HG03460 (cell line): ENCODE data around the gene CFAP54.

Source experiments
- ATAC-seq: cut with Tn5 transposase; IDR thresholded peaks from one replicate; pipeline ENCODE4 v1.9.1; 2021; ENCODE audit not compliant: unreplicated experiment

CFAP54 gene

GRCh38 chr12:96812153-96812552, 322.8 kb downstream of the CFAP54 start:
- ATAC-seq: no peak

GRCh38 chr12:96814200-96814599, 324.8 kb downstream of the CFAP54 start:
- no peak for ATAC-seq

- no peak for ATAC-seq
Observed at GRCh38 chr12:96821592-96821991, 332.2 kb downstream of the CFAP54 start.

GRCh38 chr12:96822641-96823040, 333.3 kb downstream of the CFAP54 start:
- no peak for ATAC-seq

GRCh38 chr12:96824074-96824837, 334.9 kb downstream of the CFAP54 start:
- no peak for ATAC-seq

GRCh38 chr12:96824838-96825236, 335.5 kb downstream of the CFAP54 start:
- ATAC-seq: no peak

- ATAC-seq: no peak
Observed at GRCh38 chr12:96828169-96828789, 338.9 kb downstream of the CFAP54 start.

- ATAC-seq: no peak
Observed at GRCh38 chr12:96829354-96829753, 340.0 kb downstream of the CFAP54 start.

GRCh38 chr12:96831346-96831745, 342.0 kb downstream of the CFAP54 start:
- no peak for ATAC-seq

- ATAC-seq: no peak
Observed at GRCh38 chr12:96846293-96846692, 356.9 kb downstream of the CFAP54 start.

GRCh38 chr12:96850676-96851075, 361.3 kb downstream of the CFAP54 start:
- no peak for ATAC-seq

- ATAC-seq: no peak
Observed at GRCh38 chr12:96858162-96858561, 368.8 kb downstream of the CFAP54 start.

- no peak for ATAC-seq
Observed at GRCh38 chr12:96861656-96862055, 372.3 kb downstream of the CFAP54 start.

- no peak for ATAC-seq
Observed at GRCh38 chr12:96862326-96862725, 372.9 kb downstream of the CFAP54 start.

- ATAC-seq: no peak
Observed at GRCh38 chr12:96864335-96864734, 375.0 kb downstream of the CFAP54 start.

GRCh38 chr12:96866801-96867590, 377.6 kb downstream of the CFAP54 start:
- no peak for ATAC-seq

GRCh38 chr12:96870946-96871345, 381.6 kb downstream of the CFAP54 start:
- ATAC-seq: no peak

- ATAC-seq: no peak
Observed at GRCh38 chr12:96872961-96873360, 383.6 kb downstream of the CFAP54 start.

GRCh38 chr12:96874211-96874610, 384.8 kb downstream of the CFAP54 start:
- ATAC-seq: no peak

- no peak for ATAC-seq
Observed at GRCh38 chr12:96876966-96877365, 387.6 kb downstream of the CFAP54 start.

GRCh38 chr12:96878704-96879103, 389.3 kb downstream of the CFAP54 start:
- no peak for ATAC-seq

GRCh38 chr12:96879301-96879700, 389.9 kb downstream of the CFAP54 start:
- ATAC-seq: no peak
